Measurements from ENCODE around the gene MRPS18B.

- TF ChIP-seq, protein P1, sequence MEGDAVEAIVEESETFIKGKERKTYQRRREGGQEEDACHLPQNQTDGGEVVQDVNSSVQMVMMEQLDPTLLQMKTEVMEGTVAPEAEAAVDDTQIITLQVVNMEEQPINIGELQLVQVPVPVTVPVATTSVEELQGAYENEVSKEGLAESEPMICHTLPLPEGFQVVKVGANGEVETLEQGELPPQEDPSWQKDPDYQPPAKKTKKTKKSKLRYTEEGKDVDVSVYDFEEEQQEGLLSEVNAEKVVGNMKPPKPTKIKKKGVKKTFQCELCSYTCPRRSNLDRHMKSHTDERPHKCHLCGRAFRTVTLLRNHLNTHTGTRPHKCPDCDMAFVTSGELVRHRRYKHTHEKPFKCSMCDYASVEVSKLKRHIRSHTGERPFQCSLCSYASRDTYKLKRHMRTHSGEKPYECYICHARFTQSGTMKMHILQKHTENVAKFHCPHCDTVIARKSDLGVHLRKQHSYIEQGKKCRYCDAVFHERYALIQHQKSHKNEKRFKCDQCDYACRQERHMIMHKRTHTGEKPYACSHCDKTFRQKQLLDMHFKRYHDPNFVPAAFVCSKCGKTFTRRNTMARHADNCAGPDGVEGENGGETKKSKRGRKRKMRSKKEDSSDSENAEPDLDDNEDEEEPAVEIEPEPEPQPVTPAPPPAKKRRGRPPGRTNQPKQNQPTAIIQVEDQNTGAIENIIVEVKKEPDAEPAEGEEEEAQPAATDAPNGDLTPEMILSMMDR (IDR thresholded peaks at IDR 0.05), result no peak
- no peak for TF ChIP-seq ZFX (IDR thresholded peaks at IDR 0.05; ENCODE audit: borderline replicate concordance)
Observed at GRCh38 chr6:30583921-30584320, 33.7 kb upstream of the MRPS18B start.
